Activated T-cell treated with anti-CD3 and anti-CD28 coated beads, Interleukin-2, amount 50 U/mL, for 24 hours (primary cell): ENCODE results near the gene CIITA.
A peak's percentile ranks its signal among the peaks of the same experiment; 100 is the strongest.
"Not testable (repeated sequence)": the region's sequence is repeated elsewhere in the genome, so short reads cannot be mapped to it uniquely, and the experiment has no call there.

Experiments
- DNase-seq: peaks from one replicate; pipeline ENCODE4 v3.0.0-alpha.2; 2020
- H3K27ac Mint-ChIP-seq: 2 replicates; pipeline ENCODE4 v1.8.0; 2020; ENCODE audit warnings: mild to moderate bottlenecking, mixed read lengths
- H3K27me3 Mint-ChIP-seq: 2 replicates; pipeline ENCODE4 v1.8.0; 2020; ENCODE audit warnings: mixed read lengths
- H3K36me3 Mint-ChIP-seq: 2 replicates; pipeline ENCODE4 v1.8.0; 2020; ENCODE audit warnings: low read depth, mixed read lengths
- H3K4me1 Mint-ChIP-seq: 2 replicates; pipeline ENCODE4 v1.8.0; 2020; ENCODE audit warnings: low read depth, mixed read lengths
- H3K4me3 Mint-ChIP-seq: 2 replicates; pipeline ENCODE4 v1.8.0; 2020; ENCODE audit warnings: mild to moderate bottlenecking, moderate library complexity, mixed read lengths
- H3K9me3 Mint-ChIP-seq: 2 replicates; pipeline ENCODE4 v1.8.0; 2020; ENCODE audit warnings: mixed read lengths

The CIITA gene, protein sequence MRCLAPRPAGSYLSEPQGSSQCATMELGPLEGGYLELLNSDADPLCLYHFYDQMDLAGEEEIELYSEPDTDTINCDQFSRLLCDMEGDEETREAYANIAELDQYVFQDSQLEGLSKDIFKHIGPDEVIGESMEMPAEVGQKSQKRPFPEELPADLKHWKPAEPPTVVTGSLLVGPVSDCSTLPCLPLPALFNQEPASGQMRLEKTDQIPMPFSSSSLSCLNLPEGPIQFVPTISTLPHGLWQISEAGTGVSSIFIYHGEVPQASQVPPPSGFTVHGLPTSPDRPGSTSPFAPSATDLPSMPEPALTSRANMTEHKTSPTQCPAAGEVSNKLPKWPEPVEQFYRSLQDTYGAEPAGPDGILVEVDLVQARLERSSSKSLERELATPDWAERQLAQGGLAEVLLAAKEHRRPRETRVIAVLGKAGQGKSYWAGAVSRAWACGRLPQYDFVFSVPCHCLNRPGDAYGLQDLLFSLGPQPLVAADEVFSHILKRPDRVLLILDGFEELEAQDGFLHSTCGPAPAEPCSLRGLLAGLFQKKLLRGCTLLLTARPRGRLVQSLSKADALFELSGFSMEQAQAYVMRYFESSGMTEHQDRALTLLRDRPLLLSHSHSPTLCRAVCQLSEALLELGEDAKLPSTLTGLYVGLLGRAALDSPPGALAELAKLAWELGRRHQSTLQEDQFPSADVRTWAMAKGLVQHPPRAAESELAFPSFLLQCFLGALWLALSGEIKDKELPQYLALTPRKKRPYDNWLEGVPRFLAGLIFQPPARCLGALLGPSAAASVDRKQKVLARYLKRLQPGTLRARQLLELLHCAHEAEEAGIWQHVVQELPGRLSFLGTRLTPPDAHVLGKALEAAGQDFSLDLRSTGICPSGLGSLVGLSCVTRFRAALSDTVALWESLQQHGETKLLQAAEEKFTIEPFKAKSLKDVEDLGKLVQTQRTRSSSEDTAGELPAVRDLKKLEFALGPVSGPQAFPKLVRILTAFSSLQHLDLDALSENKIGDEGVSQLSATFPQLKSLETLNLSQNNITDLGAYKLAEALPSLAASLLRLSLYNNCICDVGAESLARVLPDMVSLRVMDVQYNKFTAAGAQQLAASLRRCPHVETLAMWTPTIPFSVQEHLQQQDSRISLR

DNA sequence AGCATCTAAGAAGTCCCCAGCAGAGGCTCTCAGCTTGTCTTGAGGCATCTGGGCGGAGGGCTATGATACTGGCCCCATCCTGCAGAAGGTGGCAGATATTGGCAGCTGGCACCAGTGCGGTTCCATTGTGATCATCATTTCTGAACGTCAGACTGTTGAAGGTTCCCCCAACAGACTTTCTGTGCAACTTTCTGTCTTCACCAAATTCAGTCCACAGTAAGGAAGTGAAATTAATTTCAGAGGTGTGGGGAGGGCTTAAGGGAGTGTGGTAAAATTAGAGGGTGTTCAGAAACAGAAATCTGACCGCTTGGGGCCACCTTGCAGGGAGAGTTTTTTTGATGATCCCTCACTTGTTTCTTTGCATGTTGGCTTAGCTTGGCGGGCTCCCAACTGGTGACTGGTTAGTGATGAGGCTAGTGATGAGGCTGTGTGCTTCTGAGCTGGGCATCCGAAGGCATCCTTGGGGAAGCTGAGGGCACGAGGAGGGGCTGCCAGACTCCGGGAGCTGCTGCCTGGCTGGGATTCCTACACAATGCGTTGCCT is at the start of gene CIITA:
TSS of gene CIITA (plus strand) at position 404 of the 543 bp plus-strand sequence. CDS start at position 533, 129 bp downstream.
- Mint-ChIP-seq H3K4me3 (peak within 1 kb of the TSS; percentile 80), H3K27me3 (peaks cover 80% of the 10 kb centered on the region), H3K27ac (peak within 1 kb of the TSS; percentile 31), H3K9me3 (no peaks in the 10 kb centered on the region), H3K4me1 (peaks cover 74% of the 10 kb centered on the region), H3K36me3 (no peaks in the 10 kb centered on the region)
- peak; percentile 61 for DNase-seq

DNA sequence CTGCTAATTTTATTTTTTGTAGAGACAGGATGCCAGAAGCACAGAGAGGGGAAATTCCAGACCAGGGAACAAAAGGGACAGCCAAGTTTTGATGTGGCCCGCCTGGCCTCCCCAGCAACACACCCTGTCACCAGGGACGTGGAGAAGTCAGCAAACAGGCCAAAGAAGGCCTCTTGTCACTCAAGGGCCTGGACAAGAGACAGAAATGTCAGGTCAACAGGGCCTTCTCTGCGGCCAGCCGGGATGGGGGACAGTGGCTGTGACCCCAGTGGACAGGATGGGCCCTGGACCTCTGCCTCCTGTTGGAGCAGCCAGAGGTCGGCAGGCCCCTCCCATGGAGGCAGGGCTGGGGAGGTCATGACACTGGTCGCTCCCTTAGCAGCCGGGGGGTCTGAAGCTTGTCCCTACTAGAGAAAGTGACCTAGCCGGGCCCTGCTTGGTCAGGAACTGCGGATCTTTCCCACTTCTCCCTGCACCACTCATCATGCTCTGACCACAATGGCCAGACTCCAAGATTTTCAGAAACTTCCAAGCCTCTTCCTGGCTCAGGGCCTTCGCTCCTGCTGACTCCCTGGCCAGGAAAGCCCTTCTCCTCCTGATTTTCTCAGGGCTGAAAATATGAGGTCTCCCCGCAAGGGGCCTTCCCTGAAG is 49.2 kb upstream of the CIITA start:
- Mint-ChIP-seq H3K4me3 (no peak overlapping the region), H3K27ac (no peak overlapping the region), H3K27me3 (no peaks in the 10 kb centered on the region), H3K9me3 (no peaks in the 10 kb centered on the region), H3K36me3 (no peaks in the 10 kb centered on the region), H3K4me1 (no peaks in the 10 kb centered on the region)
- DNase-seq = no peak

DNA sequence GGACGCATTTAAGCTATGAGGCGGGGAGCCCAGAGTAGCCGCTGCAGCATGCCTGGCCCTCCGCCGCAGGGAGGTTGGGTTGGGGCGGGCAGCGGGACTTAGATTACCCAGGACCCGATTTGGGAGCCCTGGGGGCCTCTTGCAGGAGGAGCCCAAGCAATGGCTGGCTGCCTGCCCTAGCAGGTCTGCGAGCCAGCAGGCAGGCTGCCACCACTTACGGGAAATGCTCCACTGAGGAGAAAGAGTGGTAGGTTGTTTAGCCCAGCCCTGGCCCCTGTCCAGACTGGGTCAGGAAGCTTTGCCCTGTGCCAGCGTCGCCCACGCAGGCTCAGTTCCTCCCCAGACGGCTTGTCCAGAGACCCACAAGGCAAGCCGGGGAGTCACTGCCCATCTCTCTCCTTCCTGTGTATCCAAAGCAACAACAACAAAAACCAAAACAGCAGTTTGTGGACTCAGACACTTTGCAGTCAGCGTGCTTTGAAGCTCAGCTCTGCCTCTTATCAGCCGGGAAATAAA is 48.1 kb upstream of the CIITA start:
- Mint-ChIP-seq H3K27ac (no peak overlapping the region), H3K9me3 (no peaks in the 10 kb centered on the region), H3K4me3 (no peak overlapping the region), H3K27me3 (peaks cover under 1% of the 10 kb centered on the region), H3K36me3 (no peaks in the 10 kb centered on the region), H3K4me1 (no peaks in the 10 kb centered on the region)
- DNase-seq = no peak

DNA sequence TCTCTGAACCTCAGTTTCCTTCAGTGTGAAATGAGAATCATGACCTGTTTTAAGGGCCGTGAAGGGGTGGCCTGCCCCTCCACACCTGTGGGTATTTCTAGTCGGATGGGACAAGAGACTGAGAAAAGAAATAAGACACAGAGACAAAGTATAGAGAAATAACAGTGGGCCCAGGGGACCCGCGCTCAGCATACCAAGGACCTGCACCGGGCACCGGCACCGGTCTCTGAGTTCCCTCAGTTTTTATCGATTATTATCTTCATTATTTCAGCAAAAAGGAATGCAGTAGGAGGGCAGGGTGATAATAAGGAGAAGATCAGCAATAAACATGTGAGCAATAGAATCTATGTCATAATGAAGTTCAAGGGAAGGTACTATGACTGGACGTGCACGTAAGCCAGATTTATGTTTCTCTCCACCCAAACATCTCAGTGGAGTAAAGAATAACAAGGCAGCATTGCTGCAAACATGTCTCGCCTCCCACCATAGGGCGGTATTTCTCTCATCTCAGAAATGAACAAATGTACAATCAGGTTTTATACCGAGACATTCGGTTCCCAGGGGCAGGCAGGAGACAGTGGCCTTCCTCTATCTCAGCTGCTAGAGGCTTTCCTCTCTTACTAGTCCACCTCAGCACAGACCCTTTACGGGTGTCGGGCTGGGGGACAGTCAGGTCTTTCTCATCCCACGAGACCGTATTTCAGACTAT is 47.5 kb upstream of the CIITA start:
- not testable (repeated sequence) for H3K36me3 Mint-ChIP-seq, H3K27me3 Mint-ChIP-seq, H3K9me3 Mint-ChIP-seq, DNase-seq, H3K4me3 Mint-ChIP-seq, H3K4me1 Mint-ChIP-seq, H3K27ac Mint-ChIP-seq

DNA sequence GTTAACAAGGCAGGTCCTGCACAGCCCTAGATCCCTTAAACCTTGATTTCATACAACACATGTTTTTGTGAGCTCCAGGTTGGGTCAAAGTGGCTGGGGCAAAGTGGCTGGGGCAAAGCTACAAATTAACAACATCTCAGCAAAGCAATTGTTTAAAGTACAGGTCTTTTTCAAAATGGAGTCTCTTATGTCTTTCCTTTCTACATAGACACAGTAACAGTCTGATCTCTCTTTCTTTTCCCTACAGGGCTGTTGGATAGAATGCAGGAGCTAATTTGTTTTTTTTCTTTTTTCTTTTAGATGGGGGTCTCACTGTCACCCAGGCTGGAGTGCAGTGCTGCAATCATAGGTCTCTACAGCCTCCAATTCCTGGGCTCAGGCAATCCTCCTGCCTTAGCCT is 46.8 kb upstream of the CIITA start:
- H3K27me3 Mint-ChIP-seq = peaks cover 10% of the 10 kb centered on the region
- H3K36me3 Mint-ChIP-seq, H3K4me3 Mint-ChIP-seq, H3K27ac Mint-ChIP-seq, H3K9me3 Mint-ChIP-seq, DNase-seq, H3K4me1 Mint-ChIP-seq: not testable (repeated sequence)

DNA sequence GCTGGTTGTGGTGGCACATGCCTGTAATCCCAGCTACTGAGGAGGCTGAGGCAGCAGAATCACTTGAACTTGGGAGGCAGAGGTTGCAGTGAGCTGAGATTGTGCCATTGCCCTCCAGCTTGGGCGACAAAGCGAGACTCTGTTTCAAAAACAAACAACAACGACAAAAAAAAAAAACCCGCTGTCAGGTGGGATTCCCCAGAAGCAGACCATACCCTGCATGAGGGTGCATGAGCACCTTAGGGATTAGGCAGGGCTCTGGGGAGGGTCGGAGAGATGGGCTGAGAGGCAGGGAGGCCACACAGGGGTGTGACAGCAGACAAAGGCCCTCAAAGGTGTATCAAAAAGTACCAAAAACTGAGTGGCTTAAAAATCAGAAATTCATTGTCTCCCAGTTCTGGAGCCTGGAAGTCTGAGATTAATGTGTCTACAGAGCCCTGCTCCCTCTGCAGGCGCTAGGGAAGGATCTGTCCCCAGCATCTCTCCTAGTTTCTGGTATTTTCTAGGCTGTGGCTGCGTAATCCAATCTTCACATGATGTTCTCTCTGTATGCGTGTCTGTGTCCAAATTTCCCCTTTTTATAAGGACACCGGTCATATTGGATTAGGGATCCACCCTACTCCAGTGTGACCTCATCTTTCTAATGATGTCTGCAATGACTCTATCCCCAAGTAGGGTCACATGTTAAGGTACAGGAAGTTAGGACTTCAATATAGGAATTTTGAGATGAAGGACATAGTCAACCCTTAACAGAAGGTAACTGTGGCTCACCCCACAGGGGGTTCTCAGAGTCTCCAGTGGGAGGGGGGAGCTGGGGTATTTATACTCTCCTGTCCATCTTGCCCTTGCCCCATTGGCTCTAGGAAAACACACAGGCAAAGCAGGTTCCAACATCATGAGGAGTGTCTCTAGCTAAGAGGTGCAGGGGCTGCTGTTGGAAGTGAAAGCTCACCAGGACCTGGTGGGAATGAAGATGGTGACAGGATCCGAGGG is 44.8 kb upstream of the CIITA start:
- Mint-ChIP-seq H3K36me3 (no peaks in the 10 kb centered on the region), H3K9me3 (no peaks in the 10 kb centered on the region), H3K27ac (no peak overlapping the region), H3K27me3 (peaks cover 15% of the 10 kb centered on the region), H3K4me1 (peaks cover 5% of the 10 kb centered on the region), H3K4me3 (no peak overlapping the region)
- DNase-seq = no peak

DNA sequence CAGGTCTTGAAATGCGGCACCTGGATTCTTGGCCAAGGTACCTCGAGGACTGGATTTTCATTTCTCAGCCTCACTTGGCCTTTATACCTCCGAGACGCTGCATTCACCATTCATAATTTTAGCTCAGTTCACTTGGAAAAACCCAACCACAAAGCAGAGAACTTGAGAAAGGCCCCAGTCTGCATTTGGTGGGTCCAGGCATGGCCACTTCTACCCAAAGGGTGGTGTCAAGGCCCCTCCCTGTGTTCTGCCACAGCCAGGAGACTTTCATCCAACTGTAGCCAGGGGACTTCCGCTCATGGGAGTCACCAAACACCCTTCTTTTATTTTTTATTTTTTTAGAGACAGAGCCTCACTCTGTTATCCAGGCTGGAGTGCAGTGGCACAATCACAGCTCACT is 43.7 kb upstream of the CIITA start:
- no peaks in the 10 kb centered on the region for H3K9me3 Mint-ChIP-seq

DNA sequence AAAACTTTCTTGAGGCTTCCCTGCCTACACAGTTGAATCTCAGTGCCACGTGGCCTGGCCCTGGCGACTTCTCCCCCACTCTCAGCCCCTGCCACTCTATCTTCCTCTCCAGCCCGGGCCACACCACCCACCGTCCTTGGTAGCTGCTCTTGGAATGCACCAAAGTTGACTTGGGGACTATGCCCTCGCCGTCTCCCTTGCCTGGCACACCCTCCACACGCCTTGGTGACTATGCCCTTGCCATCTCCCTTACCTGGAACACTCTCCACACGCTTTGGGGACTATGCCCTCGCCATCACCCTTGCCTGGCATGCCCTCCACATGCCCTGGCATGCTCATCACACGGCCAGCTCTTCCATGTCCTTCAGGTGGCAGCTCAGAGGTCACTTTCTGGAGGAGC is 42.9 kb upstream of the CIITA start:
- no peak for DNase-seq
- H3K27ac Mint-ChIP-seq = no peak overlapping the region
- no peaks in the 10 kb centered on the region for H3K9me3 Mint-ChIP-seq
- no peak overlapping the region for H3K4me3 Mint-ChIP-seq
- H3K27me3 Mint-ChIP-seq = peaks cover 15% of the 10 kb centered on the region
- peaks cover 5% of the 10 kb centered on the region for H3K4me1 Mint-ChIP-seq
- H3K36me3 Mint-ChIP-seq = no peaks in the 10 kb centered on the region

More for the DNA sequence above, 43.7 kb upstream of the CIITA start:
- Mint-ChIP-seq H3K4me1 (peaks cover 5% of the 10 kb centered on the region), H3K27ac (no peak overlapping the region), H3K36me3 (no peaks in the 10 kb centered on the region), H3K27me3 (peaks cover 15% of the 10 kb centered on the region), H3K4me3 (no peak overlapping the region)
- DNase-seq = no peak

DNA sequence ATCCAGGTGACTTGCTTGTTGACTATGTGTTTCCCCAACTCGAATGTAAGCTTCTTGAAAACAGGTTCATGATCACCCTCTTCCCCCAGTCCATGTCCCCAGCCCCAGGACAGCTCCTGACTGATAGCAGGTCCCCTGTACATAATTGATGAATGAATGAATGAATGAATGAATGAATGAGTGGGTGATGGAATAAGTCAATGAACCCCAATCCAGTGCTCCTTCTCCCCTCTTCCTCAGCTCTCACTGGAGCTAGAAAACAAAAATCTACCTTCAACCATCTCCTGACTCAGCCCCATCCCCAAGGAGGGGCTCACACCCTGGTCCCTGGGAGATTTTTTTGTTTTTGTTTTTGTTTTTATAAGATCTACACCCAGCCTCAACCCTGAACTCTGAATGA is 42.2 kb upstream of the CIITA start:
- Mint-ChIP-seq H3K36me3 (no peaks in the 10 kb centered on the region), H3K4me3 (no peak overlapping the region), H3K27me3 (peaks cover 15% of the 10 kb centered on the region), H3K4me1 (peaks cover 5% of the 10 kb centered on the region), H3K9me3 (no peaks in the 10 kb centered on the region), H3K27ac (no peak overlapping the region)
- no peak for DNase-seq

DNA sequence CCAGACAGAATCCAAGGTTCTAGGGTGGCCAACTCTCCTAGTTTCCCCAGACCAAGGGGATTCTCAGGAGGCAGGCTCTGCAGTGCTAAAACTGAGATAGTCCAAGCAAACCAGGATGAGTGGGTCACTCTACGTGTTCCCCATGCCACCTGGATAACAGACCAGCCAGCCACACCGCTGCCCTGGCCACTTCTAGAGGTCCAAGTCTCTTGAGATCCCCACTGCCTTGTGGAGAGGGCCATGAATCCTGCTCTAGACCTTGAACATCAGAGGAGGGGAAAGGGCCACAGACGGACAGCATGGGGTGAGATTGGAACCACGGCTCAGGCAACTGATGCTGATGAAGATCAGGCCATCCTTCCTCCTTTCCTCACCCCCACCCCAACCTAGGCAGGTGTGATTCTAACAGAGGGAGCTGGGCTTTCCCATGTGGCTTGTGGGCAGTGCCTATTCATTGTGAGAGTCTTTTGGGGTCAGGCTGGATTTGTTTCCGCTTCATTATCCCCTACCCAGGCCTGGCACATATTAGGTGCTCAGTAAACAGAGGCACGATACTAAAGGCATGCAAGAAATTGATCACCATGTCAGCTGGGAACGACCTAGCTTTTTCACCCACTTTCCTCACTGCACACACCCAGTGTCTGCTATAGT is 41.6 kb upstream of the CIITA start:
- Mint-ChIP-seq H3K4me3 (no peak overlapping the region), H3K9me3 (no peaks in the 10 kb centered on the region), H3K27ac (no peak overlapping the region), H3K36me3 (no peaks in the 10 kb centered on the region), H3K4me1 (peaks cover 5% of the 10 kb centered on the region), H3K27me3 (peaks cover 15% of the 10 kb centered on the region)
- DNase-seq = no peak

DNA sequence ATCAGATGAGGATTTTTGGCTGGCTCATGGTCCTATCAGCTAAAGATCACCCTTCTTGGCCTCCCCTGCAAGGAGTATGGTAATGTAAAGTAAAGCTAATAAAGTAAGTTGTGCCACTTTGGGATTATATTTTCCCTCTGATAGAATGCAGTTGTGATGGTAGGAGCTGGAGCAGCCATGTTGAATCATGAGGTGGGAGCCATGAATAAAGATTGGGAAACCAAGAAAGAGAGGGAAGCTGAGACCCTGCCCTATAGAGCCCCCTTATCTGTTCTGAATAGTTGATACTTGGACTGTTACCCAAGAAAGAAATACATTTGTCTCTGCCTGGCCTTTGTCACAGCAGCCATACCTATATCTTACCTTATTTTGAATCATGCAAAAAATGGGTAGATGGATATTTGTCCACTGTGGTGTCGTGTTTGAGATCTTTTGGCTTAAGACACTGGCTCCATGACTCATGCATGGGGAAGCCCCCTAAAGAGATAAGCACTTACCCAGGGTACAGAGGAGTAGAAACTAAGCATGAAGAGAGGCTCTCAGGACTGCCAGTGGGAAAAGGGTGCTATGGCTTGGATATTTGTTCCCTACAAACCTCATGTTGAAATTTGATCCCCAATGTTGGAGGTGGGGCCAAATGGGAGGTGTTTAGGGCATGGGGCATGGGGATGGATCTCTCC is 40.7 kb upstream of the CIITA start:
- H3K27ac Mint-ChIP-seq = no peak overlapping the region
- H3K9me3 Mint-ChIP-seq = no peaks in the 10 kb centered on the region
- H3K27me3 Mint-ChIP-seq = peaks cover 20% of the 10 kb centered on the region
- peaks cover 5% of the 10 kb centered on the region for H3K4me1 Mint-ChIP-seq
- H3K4me3 Mint-ChIP-seq = no peak overlapping the region
- H3K36me3 Mint-ChIP-seq = no peaks in the 10 kb centered on the region
- DNase-seq = no peak
